Measurements from ENCODE around the gene CCR2.

Gene CCR2

GRCh38 chr3:46316206-46316605 is 37.7 kb upstream of the CCR2 start:
- Histone ChIP-seq H3K4me1 (ENCODE audit: control insufficient read depth, insufficient read depth, low read depth, low read length) (no peaks in the 10 kb centered on the region), H4K91ac (ENCODE audit: low read length) (no peak overlapping the region), H4K8ac (ENCODE audit: low read length) (no peak overlapping the region), H2BK12ac (ENCODE audit: low read length in 2 of 2) (no peak overlapping the region), H3K14ac (ENCODE audit: low read length in 2 of 2) (no peak overlapping the region), H3K4me3 (ENCODE audit: insufficient read depth in 1 of 2, low read depth in 1 of 2, low read length in 2 of 2) (no peak overlapping the region), H3K27ac (ENCODE audit: low read length, poor library complexity, severe bottlenecking) (no peak overlapping the region), H2BK15ac (ENCODE audit: low read depth, poor library complexity, severe bottlenecking) (no peak overlapping the region), H3K36me3 (ENCODE audit: control insufficient read depth in 1 of 2, insufficient read depth in 2 of 2, low read depth in 1 of 2, low read length in 2 of 2) (no peaks in the 10 kb centered on the region), H3K23ac (ENCODE audit: low read length in 2 of 2) (no peak overlapping the region), H3K27me3 (ENCODE audit: control insufficient read depth in 1 of 2, insufficient read depth in 1 of 2, low read length in 2 of 2) (peaks cover 6 to 9% of the 10 kb centered on the region in 2 experiments), H3K79me1 (replicated peaks; ENCODE audit: low read length, poor library complexity, severe bottlenecking) (no peaks in the 10 kb centered on the region), H2BK120ac (ENCODE audit: low read depth, low read length) (no peak overlapping the region), H2BK5ac (ENCODE audit: low read depth, low read length, poor library complexity, severe bottlenecking) (no peak overlapping the region), H3K18ac (ENCODE audit: low read depth in 1 of 2, low read length in 2 of 2) (no peak overlapping the region), H3K4ac (ENCODE audit: low read depth in 1 of 2, low read length in 2 of 2) (no peak overlapping the region), H3K4me2 (ENCODE audit: low read length, poor library complexity, severe bottlenecking) (no peak overlapping the region), H3K9me3 (ENCODE audit: control insufficient read depth, low read length) (no peaks in the 10 kb centered on the region), H2AK5ac (ENCODE audit: low read length, severe bottlenecking) (no peak overlapping the region), H3K9ac (ENCODE audit: low read length) (no peak overlapping the region), H2AFZ (ENCODE audit: low read depth, low read length) (no peak overlapping the region)
- DNase-seq, result no peak

GRCh38 chr3:46318207-46318927 is 35.5 kb upstream of the CCR2 start:
- H3K4me3 ChIP-seq (ENCODE audit: insufficient read depth in 1 of 2, low read depth in 1 of 2, low read length in 2 of 2), result no peak overlapping the region
- H3K27ac ChIP-seq (ENCODE audit: low read length, poor library complexity, severe bottlenecking), result no peak overlapping the region
- no peak overlapping the region for H2BK15ac ChIP-seq (ENCODE audit: low read depth, poor library complexity, severe bottlenecking)
- H2BK5ac ChIP-seq (ENCODE audit: low read depth, low read length, poor library complexity, severe bottlenecking), result no peak overlapping the region
- H2BK120ac ChIP-seq (ENCODE audit: low read depth, low read length), result no peak overlapping the region
- H3K27me3 ChIP-seq (ENCODE audit: control insufficient read depth in 1 of 2, insufficient read depth in 1 of 2, low read length in 2 of 2), result peaks cover 13 to 27% of the 10 kb centered on the region in 2 experiments
- no peak overlapping the region for H3K18ac ChIP-seq (ENCODE audit: low read depth in 1 of 2, low read length in 2 of 2)
- H4K8ac ChIP-seq (ENCODE audit: low read length), result no peak overlapping the region
- no peak overlapping the region for H3K14ac ChIP-seq (ENCODE audit: low read length in 2 of 2)
- H4K91ac ChIP-seq (ENCODE audit: low read length), result no peak overlapping the region
- no peak overlapping the region for H3K4ac ChIP-seq (ENCODE audit: low read depth in 1 of 2, low read length in 2 of 2)
- H3K4me2 ChIP-seq (ENCODE audit: low read length, poor library complexity, severe bottlenecking), result no peak overlapping the region
- no peak for DNase-seq
- no peak overlapping the region for H2BK12ac ChIP-seq (ENCODE audit: low read length in 2 of 2)
- no peak overlapping the region for H3K23ac ChIP-seq (ENCODE audit: low read length in 2 of 2)
- WGBS, result 94% methylated on average over 3 of the region's 3 CpGs
- H3K4me1 ChIP-seq (ENCODE audit: control insufficient read depth, insufficient read depth, low read depth, low read length), result no peaks in the 10 kb centered on the region
- no peaks in the 10 kb centered on the region for H3K36me3 ChIP-seq (ENCODE audit: control insufficient read depth in 1 of 2, insufficient read depth in 2 of 2, low read depth in 1 of 2, low read length in 2 of 2)
- H3K9me3 ChIP-seq (ENCODE audit: control insufficient read depth, low read length), result no peaks in the 10 kb centered on the region
- no peaks in the 10 kb centered on the region for H3K79me1 ChIP-seq (replicated peaks; ENCODE audit: low read length, poor library complexity, severe bottlenecking)
- H2AK5ac ChIP-seq (ENCODE audit: low read length, severe bottlenecking), result no peak overlapping the region
- H2AFZ ChIP-seq (ENCODE audit: low read depth, low read length), result no peak overlapping the region
- no peak overlapping the region for H3K9ac ChIP-seq (ENCODE audit: low read length)

GRCh38 chr3:46321461-46322104 is 32.3 kb upstream of the CCR2 start:
- H3K27ac ChIP-seq (ENCODE audit: low read length, poor library complexity, severe bottlenecking), result no peak overlapping the region
- no peak overlapping the region for H2BK120ac ChIP-seq (ENCODE audit: low read depth, low read length)
- no peak overlapping the region for H4K8ac ChIP-seq (ENCODE audit: low read length)
- DNase-seq, result no peak
- H3K9ac ChIP-seq (ENCODE audit: low read length), result no peak overlapping the region
- no peak overlapping the region for H3K4me3 ChIP-seq (ENCODE audit: insufficient read depth in 1 of 2, low read depth in 1 of 2, low read length in 2 of 2)
- H3K23ac ChIP-seq (ENCODE audit: low read length in 2 of 2), result no peak overlapping the region
- H3K4ac ChIP-seq (ENCODE audit: low read depth in 1 of 2, low read length in 2 of 2), result no peak overlapping the region
- H3K9me3 ChIP-seq (ENCODE audit: control insufficient read depth, low read length), result peaks cover under 1% of the 10 kb centered on the region
- no peak overlapping the region for H3K14ac ChIP-seq (ENCODE audit: low read length in 2 of 2)
- no peak overlapping the region for H2BK15ac ChIP-seq (ENCODE audit: low read depth, poor library complexity, severe bottlenecking)
- H3K79me1 ChIP-seq (replicated peaks; ENCODE audit: low read length, poor library complexity, severe bottlenecking), result no peaks in the 10 kb centered on the region
- H4K91ac ChIP-seq (ENCODE audit: low read length), result no peak overlapping the region
- H3K36me3 ChIP-seq (ENCODE audit: control insufficient read depth in 1 of 2, insufficient read depth in 2 of 2, low read depth in 1 of 2, low read length in 2 of 2), result no peaks in the 10 kb centered on the region
- H3K18ac ChIP-seq (ENCODE audit: low read depth in 1 of 2, low read length in 2 of 2), result no peak overlapping the region
- H3K4me1 ChIP-seq (ENCODE audit: control insufficient read depth, insufficient read depth, low read depth, low read length), result no peaks in the 10 kb centered on the region
- peaks cover 25 to 36% of the 10 kb centered on the region in 2 experiments for H3K27me3 ChIP-seq (ENCODE audit: control insufficient read depth in 1 of 2, insufficient read depth in 1 of 2, low read length in 2 of 2)
- H2AK5ac ChIP-seq (ENCODE audit: low read length, severe bottlenecking), result no peak overlapping the region
- no peak overlapping the region for H3K4me2 ChIP-seq (ENCODE audit: low read length, poor library complexity, severe bottlenecking)
- H2AFZ ChIP-seq (ENCODE audit: low read depth, low read length), result no peak overlapping the region
- no peak overlapping the region for H2BK12ac ChIP-seq (ENCODE audit: low read length in 2 of 2)
- WGBS, result 56% methylated on average over 1 of the region's 1 CpG
- no peak overlapping the region for H2BK5ac ChIP-seq (ENCODE audit: low read depth, low read length, poor library complexity, severe bottlenecking)

GRCh38 chr3:46324036-46324435 is 29.9 kb upstream of the CCR2 start:
- no peak overlapping the region for H2BK15ac ChIP-seq (ENCODE audit: low read depth, poor library complexity, severe bottlenecking)
- no peaks in the 10 kb centered on the region for H3K79me1 ChIP-seq (replicated peaks; ENCODE audit: low read length, poor library complexity, severe bottlenecking)
- H3K36me3 ChIP-seq (ENCODE audit: control insufficient read depth in 1 of 2, insufficient read depth in 2 of 2, low read depth in 1 of 2, low read length in 2 of 2), result no peaks in the 10 kb centered on the region
- no peak overlapping the region for H3K27ac ChIP-seq (ENCODE audit: low read length, poor library complexity, severe bottlenecking)
- no peak overlapping the region for H3K18ac ChIP-seq (ENCODE audit: low read depth in 1 of 2, low read length in 2 of 2)
- H3K9ac ChIP-seq (ENCODE audit: low read length), result no peak overlapping the region
- no peak overlapping the region for H3K23ac ChIP-seq (ENCODE audit: low read length in 2 of 2)
- no peak overlapping the region for H3K14ac ChIP-seq (ENCODE audit: low read length in 2 of 2)
- no peak overlapping the region for H2BK5ac ChIP-seq (ENCODE audit: low read depth, low read length, poor library complexity, severe bottlenecking)
- no peak overlapping the region for H2BK120ac ChIP-seq (ENCODE audit: low read depth, low read length)
- WGBS, result 71% methylated on average over 1 of the region's 2 CpGs
- peaks cover 11% of the 10 kb centered on the region for H3K9me3 ChIP-seq (ENCODE audit: control insufficient read depth, low read length)
- no peak overlapping the region for H3K4me3 ChIP-seq (ENCODE audit: insufficient read depth in 1 of 2, low read depth in 1 of 2, low read length in 2 of 2)
- no peak overlapping the region for H4K91ac ChIP-seq (ENCODE audit: low read length)
- H2AFZ ChIP-seq (ENCODE audit: low read depth, low read length), result no peak overlapping the region
- H4K8ac ChIP-seq (ENCODE audit: low read length), result no peak overlapping the region
- DNase-seq, result no peak
- no peak overlapping the region for H3K4me2 ChIP-seq (ENCODE audit: low read length, poor library complexity, severe bottlenecking)
- no peak overlapping the region for H2BK12ac ChIP-seq (ENCODE audit: low read length in 2 of 2)
- H3K4ac ChIP-seq (ENCODE audit: low read depth in 1 of 2, low read length in 2 of 2), result no peak overlapping the region
- no peak overlapping the region for H2AK5ac ChIP-seq (ENCODE audit: low read length, severe bottlenecking)
- peaks cover 19 to 42% of the 10 kb centered on the region in 2 experiments for H3K27me3 ChIP-seq (ENCODE audit: control insufficient read depth in 1 of 2, insufficient read depth in 1 of 2, low read length in 2 of 2)
- H3K4me1 ChIP-seq (ENCODE audit: control insufficient read depth, insufficient read depth, low read depth, low read length), result no peaks in the 10 kb centered on the region
